ENCODE measurements around the gene PSMG4.

PSMG4 gene

DNA sequence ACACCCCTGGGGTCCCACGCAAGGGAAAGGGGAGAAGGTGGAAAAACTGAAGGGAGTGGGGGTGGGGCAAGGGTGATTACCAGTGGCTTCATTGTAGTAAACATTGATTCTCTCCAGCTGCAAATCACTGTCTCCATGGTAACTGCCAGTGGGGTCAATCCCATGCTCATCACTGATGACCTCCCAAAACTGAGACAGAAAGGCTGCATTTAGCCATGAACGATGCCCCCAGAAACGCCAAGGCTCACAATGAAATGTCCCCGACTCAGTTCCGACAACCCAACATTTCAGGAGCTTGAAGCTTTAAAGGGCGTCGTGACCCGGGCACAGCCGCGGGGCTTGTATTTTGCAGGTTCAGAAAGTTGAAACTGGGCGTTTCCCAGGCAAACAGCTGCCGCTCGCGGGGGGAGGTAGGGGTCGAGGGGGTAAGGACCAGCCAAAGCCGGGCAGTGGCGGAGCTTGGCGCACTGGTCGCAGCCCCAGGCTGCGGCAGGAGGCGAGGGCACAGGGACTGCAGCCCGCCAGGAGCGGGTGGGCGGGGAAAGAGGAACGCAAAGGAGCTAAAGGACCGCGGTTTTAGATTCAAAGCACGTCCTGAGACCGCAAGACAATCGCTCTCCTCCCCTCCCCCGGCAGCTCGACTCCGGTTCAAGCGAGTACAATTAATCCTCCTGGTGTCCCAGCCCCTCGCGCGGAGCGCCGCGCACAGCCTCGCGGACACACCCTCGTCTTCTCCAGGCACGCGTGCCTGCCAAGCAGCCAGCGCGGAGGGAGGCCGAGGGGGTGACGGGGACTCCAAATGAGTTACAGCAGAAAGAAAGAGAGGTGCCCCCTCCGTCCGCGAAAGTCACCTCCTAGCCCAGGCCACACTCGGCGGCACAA, 32.0 kb upstream of the PSMG4 start:
- no peak for DNase-seq (ENCODE audit: extremely low read depth, low read depth)
- TF ChIP-seq, protein P1, sequence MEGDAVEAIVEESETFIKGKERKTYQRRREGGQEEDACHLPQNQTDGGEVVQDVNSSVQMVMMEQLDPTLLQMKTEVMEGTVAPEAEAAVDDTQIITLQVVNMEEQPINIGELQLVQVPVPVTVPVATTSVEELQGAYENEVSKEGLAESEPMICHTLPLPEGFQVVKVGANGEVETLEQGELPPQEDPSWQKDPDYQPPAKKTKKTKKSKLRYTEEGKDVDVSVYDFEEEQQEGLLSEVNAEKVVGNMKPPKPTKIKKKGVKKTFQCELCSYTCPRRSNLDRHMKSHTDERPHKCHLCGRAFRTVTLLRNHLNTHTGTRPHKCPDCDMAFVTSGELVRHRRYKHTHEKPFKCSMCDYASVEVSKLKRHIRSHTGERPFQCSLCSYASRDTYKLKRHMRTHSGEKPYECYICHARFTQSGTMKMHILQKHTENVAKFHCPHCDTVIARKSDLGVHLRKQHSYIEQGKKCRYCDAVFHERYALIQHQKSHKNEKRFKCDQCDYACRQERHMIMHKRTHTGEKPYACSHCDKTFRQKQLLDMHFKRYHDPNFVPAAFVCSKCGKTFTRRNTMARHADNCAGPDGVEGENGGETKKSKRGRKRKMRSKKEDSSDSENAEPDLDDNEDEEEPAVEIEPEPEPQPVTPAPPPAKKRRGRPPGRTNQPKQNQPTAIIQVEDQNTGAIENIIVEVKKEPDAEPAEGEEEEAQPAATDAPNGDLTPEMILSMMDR (IDR thresholded peaks at IDR 0.05; ENCODE audit: low read depth, low read length, missing control alignments) = no peak
- peak overlapping the region; percentile 49 for H3K4me3 ChIP-seq (replicated peaks; ENCODE audit: low read depth, low read length)

DNA sequence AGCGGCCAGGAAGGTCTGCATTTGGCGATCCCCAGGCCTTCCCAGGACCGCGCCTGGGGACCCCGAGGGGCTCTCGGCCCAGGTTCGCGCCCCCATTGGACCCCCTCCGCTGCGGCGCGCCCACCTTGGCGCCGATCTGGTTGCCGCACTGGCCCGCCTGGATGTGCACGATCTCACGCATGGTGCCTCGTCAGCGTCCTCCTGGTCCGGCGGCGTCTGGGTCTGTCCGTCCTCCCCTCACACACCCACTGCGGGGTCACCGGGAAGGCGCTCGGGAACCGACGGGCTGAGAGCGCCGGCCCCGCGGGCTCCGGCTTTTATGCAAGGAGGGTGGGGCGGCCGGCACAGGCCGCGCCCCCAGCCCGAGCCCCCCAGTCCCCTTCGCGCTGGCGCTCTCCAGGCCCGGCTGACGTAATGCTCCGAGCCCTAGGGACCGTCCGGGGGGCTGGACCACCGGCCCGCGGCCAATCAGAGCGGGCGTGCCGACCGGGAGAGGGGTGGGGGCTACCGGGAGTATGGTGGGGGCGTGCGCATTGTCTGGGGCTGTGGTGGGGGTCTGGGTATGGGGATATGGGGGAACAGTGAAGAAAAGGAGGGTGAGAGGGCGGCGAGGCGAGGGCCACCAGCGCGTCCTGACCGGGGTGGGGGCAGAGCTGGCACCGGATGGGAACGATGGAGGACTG, 31.2 kb upstream of the PSMG4 start, which contains the start of gene TUBB2B:
TUBB2B (minus strand) TSS at position 291 of the 683 bp plus-strand sequence; CDS start at position 181, 110 bp downstream.
- DNase-seq (ENCODE audit: extremely low read depth, low read depth) = no peak
- H3K4me3 ChIP-seq (replicated peaks; ENCODE audit: low read depth, low read length) = peak within 1 kb of the TSS; percentile 49
- TF ChIP-seq, protein P1 (IDR thresholded peaks at IDR 0.05; ENCODE audit: low read depth, low read length, missing control alignments) = no peak

DNA sequence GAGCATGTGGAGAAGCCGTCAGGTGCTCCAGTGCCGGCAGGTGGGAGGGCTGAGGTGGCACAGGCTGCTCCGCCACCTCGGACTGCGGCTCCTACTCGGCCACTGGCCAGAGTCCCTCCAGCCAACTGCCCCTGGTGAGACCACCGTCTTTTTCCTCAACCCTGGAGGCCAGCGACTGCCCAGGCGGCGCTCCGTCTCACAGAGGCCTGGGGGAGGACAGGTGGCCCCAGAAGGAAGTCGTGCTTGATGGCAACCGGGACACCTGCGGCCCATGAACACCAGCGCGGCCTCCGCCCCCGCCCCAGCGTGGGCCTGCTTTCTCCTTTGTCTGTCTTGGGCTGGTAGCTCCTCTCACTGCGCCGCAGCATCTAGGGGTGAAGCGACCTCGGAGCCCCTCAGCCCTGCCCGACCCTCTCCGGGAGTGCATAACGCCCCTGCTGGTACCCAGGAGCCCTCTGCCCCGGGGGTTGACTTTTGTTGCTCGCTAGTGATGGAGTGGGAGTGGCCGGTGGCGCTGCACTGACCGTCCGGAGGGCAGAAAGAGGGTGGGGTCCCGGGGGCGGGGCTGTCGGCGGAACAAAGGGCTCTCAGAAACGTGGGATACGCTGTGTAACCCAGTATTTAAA, 30.6 kb upstream of the PSMG4 start:
- DNase-seq (ENCODE audit: extremely low read depth, low read depth) = no peak
- H3K4me3 ChIP-seq (replicated peaks; ENCODE audit: low read depth, low read length) = peak overlapping the region; percentile 49
- TF ChIP-seq, protein P1 (IDR thresholded peaks at IDR 0.05; ENCODE audit: low read depth, low read length, missing control alignments) = no peak

DNA sequence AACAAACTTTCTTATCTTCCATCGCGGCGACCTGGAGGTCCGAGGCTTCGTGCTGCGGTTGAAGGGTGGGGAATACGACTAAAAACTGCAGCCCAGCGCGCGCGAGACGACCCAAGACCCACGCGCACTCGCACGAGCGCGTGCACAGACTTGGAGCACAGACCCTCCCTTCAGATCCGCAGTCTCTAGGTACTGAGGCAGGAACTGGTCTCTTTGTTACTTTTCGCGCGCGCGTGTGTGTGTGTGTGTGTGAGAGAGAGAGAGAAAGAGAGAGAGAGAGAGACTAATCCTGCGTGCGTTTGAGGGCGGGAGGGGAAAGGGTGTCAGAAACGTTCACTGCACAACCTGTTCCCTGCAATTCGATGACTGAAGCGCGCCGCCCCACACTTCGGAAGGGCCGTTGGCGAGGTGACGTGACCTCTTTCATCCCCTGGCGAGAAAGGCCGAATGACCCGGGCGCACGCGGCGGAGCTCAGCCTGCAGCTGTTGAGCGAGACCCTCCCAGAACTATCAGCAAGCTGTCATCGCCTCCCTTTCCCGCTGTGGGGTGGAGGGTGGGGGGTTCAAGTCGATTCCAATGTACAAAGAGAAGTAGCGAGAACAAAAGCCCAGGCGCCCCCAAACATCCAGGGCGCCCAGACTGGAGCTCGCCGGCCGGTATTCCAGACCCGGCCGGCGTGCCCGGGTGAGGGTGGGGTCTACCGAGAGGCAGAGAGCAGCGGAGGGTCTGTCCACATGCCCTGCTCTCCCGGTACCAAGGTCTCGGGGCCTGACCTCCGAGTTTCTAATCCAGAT, 29.8 kb upstream of the PSMG4 start:
- no peak overlapping the region for H3K4me3 ChIP-seq (replicated peaks; ENCODE audit: low read depth, low read length)
- DNase-seq (ENCODE audit: extremely low read depth, low read depth) = no peak
- TF ChIP-seq, protein P1 (IDR thresholded peaks at IDR 0.05; ENCODE audit: low read depth, low read length, missing control alignments) = no peak

DNA sequence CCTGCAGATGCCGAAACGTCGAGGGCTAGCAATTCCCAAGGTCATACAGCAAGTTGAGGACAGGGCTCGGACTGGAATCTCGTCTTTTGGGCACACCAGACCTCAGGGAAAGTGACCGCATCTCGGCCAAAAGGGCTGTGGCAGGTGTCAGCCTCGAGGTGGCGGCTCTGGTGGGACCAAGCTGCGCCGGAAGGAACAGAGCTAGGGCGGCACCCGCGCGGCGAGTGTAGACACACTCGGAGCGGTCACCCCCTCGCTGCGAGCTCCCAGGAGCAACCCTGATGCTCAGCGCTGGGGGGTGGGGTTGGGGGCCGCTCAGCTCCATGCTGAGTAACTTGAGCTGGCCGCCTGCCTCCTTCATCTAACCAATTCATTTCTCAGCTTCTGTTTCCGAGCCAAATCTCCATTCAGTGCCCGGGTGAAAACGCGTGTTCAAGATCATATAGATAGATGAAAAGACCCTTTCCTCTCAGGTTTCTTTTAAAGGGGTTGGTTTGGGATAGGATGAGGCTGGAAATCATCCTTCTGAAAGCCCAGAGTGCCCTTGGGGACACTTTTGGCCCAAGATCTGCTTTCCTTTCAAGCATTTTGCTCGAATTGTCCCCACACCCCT, 29.1 kb upstream of the PSMG4 start:
- DNase-seq (ENCODE audit: extremely low read depth, low read depth) = no peak
- H3K4me3 ChIP-seq (replicated peaks; ENCODE audit: low read depth, low read length) = no peak overlapping the region
- TF ChIP-seq, protein P1 (IDR thresholded peaks at IDR 0.05; ENCODE audit: low read depth, low read length, missing control alignments) = no peak
